Activated CD4-positive, alpha-beta T cell treated with anti-CD3 and anti-CD28 coated beads, Interleukin-2, Interleukin-4, amounts not matched to agents 100 ng/mL and 50 ng/mL, durations not matched to agents 16 hours and 8 hours (primary cell): ENCODE results near the gene CYP4F22.
A peak's percentile ranks its signal among the peaks of the same experiment; 100 is the strongest.
"Not testable (repeated sequence)": the region's sequence is repeated elsewhere in the genome, so short reads cannot be mapped to it uniquely, and the experiment has no call there.

Experiments used
- DNase-seq: peaks from one replicate; pipeline ENCODE4 v3.0.0-alpha.2; 2020; ENCODE audit warnings: low spot score

The CYP4F22 gene

DNA sequence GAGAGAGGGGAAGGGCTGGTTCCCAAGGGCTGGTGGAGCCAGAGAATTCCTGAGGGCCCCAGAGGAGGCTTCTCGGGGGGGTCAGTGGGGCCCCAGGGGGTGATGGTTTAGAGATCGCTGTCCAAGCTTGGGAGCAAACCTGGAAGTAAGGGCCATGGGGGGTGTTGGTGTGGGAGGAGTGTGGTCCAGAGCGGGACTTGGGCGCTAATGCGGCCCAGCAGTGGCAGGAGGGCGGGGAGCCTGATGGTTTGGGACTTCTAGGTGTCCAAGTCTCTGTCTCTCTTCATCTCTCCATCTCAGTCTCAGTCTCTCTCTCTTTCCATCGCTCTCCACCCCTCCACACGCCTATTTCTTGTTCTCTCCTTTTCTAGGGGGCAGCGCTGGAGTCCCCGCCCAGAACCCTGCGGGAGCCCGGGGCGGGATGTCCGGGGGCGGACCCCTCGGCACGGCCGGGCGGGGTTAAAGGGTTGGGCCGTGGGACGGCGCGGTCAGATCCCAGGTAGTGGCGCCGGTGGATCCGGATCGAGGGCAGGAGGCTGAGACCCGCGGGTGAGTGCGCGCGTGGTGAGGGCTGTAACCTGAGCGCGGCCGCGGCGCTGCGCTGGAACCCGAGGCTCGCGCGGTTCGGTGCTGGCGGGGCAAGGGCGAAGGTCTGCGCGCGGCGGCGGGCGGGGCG lies at the start of gene CYP4F22:
Gene CYP4F22, plus strand, starts transcription at position 491 of the 676 bp plus-strand sequence. CDS start 16,812 bp downstream, outside the sequence.
- DNase-seq: no peak

DNA sequence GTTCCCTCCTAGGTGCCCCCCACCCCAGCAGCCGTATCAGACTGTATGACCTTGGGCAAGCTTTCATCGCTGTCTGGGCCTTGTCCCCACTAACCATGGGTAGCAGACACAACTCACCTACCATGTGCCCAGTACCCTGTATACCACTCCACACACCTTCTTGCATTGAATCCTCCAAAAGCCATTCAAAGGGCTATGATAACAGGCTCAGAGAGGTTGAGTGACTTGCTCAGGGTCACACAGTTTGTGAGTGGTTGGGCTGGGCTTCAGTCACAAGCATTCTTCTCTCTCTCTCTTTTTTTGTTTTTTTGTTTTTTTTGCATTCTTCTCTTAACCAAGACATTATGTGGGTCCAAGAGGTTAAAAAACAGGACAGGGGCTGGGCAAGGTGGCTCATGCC lies 46.6 kb upstream of the CYP4F22 start:
- DNase-seq: no peak

DNA sequence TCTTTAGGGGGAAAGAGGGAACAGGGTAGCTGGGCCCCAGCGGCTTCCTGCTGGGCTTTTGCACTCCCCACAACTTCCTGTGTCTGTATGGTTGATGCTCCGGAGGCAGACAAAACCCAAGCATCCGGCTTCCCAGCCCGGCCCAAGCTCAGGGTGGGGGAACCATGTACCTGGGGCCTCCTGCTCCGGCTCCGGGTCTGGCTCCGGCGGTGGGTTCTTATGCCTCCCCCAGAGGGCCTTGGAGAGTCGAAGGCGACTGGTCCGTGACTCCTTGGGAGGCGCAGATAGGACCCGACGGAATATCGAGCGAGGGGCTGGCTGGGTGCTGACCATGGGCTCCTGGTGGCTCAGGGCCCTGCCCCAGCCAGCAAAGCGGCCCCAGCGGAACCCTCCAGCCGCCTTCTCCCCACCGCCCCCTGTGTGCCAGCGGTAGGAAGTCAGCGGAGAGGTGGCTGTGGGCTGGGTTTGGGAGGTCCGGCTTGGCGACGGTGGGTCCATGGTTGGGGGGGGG lies 44.4 kb upstream of the CYP4F22 start:
- DNase-seq: peak; percentile 89

DNA sequence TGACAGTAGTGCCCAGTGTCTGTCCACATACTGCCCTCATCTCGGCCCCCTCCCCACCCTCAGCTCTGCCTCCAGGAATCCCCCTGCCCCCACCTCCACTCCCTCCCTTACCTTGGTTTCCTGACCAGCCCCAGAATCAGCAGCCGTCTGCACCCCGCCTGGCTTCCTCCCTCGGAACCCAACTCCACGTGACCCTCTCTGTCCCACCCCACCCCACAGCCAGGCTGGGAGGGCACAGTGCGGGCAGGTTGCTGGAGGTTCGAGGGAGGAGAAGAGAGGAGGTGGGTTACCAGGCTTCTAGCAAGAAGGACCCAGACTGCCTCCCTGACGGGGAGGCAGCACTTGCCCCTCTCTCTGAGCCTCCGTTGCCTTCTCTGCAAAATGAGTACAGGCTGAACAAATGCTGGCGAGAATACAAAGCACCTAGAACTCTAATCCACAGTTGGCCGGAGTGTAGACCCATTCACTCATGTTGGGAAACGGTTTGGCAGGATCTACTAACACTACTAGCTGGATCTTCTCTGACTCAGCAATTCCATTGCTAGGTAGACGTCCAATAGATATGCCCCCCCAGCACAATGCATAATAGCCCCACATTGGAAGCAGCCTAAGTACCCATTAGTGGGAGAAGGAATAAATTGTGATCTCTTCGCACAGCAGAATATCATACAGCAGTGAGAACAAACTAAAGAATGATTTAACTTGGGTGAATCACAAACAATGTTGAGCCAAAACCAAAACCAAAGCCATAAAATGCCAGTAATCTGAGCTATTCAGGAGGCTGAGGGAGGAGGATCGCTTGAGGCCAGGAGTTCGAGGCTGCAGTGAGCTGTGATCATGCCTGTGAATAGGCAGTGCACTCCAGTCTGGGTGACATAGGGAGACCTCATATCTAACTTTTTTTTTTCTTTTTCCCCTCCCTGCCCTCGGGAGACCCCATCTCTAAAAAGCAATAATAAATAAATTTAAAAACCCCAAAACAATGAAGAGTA lies 43.6 kb upstream of the CYP4F22 start, which contains the start of gene RASAL3:
Gene RASAL3, minus strand, starts transcription at position 151 of the 992 bp plus-strand sequence. CDS start 186 bp downstream, outside the sequence.
- DNase-seq: peak; percentile 77

DNA sequence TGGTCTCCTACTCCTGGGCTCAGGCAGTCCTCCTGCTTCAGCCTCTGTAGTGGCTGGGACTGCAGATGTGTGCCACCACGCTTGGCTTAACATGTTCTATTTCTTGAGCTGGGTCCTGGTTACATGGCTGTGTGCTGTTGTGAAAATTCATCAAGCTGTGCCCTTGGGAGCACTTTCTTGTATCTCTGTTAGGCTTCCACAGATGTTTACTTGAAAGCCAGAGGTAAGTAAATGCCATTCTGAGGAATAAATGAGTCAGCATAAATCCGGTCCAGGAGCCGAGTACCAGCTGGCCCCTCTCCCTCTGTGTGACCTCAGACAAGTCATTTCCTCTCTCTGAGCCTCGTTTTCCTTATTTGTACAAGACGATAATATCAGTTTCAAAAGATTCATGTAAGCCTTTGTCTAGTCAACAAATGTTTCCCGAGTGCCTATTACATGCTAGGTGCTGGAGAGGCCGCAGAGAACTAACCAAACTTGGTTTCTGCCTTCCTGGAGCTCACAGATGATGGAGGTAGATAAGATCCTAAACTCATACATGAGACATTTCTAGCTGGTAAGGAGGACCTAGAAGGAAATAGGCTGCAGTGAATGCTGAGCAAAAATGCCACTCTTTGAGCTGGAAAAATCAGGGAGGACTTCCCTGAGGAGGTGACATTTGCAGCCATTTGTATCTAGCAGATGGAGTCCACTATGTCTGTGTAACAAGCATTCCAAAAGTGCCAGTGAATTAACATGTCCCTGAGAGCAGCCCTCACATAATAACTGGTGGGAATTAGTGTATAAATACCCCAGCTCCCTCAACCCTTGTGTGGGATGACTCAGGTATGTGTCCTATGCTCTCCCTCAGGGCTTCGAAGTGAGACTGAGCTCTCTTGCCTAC lies 41.2 kb upstream of the CYP4F22 start:
- DNase-seq: peak; percentile 94

DNA sequence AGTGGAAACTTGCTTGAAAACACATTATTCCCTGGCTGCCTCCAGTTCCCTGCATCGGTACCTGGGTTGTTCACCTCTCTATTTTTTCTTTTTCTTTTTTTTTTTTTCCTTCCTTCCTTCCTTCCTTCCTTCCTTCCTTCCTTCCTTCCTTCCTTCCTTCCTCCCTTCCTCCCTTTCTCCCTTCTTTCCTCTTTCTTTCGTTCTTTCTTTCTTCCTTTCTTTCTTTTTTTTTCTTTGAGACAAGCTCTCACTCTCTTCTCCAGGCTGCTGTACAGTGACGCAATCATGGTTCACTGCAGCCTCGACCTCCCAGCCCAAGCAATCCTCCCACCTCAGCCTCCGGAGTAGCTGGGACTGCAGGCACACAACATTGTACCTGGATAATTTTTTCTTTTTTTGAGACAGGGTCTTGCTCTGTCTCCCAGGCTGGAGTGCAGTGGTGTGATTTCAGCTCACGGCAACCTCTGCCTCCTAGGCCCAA lies 40.6 kb upstream of the CYP4F22 start:
- no peak for DNase-seq

DNA sequence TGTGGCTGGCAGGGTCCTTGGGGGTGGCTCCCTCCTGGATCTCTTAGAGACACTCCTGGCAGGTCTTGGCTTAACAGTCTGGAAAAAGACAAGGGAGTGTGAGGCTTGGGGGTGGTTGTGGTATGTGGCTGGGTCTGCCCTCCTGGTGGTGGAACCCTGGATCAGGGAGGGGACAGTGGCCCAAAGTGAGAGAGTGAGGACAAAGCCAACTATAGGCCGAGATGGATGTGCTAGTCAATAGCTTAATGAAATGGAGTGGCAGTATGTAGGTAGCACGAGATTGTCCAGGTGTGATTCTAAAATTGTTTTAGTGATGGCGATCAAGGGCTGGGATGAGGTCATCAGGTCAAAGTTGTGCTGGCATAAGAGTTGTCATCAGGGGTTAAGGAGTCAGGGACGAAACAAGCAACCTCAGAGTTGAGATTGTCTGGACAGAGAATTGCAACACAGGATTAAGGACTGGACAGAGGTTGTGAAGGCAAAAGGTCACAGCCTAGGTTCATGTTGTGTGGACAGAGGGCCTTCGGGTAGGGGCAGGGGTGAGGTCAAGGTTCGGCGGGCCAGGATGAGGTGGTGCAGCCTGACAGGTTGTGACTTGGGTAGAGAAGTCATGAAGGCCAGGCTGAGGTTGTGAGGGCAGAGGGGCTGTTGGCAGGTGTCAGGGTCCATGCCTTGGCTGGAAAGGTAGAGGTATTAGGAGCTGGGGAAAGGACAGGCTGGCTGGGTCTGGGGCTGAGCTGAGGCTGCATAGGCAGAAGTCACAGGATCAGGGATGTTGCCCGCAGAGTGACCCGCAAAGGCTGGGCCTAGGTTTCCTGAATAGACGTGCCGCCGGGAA lies 39.4 kb upstream of the CYP4F22 start:
- DNase-seq: no peak

DNA sequence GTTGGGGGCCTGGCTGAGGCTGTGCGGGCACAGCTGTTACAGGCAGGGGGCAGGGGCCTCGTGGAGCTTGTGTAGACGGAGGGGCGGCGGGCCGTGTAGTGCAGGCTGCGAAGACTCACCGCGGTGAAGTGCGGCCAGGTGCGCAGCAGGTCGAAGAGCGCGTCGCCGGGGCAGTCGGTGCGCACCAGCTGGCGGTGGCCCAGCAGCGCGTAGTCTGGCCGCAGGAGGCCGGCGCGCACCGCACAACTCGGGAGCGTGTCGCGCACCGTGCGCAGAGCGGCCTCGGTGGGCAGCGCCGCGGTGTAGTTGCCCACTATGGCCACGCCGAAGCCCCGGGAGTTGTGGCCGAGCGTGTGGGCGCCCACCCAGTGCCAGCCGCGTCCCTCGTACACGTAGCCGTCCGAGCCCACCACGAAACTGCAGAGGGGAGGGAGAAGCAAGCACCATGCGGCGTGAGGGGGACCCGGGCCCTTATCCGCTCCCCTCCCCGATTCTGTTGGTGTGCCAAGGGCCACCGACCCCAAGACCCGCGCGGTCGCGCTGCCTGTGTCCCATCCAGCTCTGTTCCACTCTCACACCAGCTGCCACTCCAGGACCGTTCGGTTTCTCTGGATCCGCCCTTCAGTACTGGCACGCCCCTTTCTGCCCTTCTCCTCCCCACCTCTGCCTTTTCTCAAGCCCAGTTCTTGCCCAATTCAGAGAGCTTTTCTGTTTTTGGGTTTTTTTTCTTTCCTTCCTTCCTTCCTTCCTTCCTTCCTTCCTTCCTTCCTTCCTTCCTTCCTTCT lies 38.6 kb upstream of the CYP4F22 start:
- DNase-seq: no peak

DNA sequence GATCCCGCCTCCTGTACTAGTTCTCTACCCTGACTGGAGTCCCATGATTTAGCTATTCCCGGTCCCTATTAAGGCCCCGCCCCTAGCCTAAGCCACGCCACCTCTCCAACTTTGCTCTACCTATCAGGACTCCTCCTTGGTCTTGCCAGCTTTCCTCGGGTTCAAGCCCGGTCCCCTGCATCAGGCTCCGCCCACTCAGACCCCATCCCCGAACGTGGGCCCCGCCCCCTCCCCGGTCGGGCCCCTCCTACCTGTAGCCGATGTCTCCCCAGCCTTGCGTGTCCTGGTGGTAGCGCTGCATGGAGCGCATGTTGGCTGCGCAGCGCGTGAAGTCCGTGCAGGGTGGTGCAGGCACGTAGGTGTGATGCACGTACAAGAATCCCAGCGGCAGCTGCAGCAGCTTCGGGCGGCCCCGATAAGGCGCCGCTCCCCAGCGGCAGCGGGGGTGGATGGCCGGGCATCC lies 36.7 kb upstream of the CYP4F22 start:
- DNase-seq: no peak

DNA sequence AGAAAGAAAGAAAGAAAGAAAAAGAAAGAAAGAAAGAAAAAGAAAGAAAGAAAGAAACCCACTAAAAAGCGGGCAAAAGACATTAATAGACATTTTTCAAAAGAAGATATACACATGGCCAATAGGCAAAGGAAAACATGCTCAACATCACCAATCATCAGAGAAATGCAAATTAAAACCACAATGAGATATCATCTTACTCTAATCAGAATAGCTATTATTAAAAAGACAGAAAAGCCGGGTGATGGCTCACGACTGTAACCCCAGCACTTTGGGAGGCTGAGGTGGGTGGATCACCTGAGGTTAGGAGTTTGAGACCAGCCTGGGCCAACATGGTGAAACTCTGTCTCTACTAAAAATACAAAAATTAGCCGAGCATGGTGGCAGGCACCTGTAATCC lies 34.5 kb upstream of the CYP4F22 start:
- not testable (repeated sequence) for DNase-seq

DNA sequence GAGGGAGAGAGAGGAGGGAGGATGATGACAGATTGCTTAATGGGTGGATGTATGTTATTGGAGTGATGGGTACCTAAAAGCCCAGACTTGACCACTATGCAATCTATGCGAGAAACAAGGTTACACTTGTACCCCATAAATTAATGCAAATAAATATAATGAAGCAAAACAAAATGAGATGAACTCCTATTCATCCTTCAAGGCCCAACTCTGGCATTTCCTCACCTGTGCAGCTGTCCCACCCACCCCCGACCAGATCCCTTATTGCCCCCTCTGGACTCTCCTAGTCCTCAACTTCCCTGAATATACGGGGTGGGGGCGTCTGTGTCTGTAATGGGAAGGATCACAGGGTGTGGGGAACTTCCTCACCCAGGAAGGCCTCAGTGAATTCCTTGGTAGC lies 33.2 kb upstream of the CYP4F22 start:
- DNase-seq: no peak

DNA sequence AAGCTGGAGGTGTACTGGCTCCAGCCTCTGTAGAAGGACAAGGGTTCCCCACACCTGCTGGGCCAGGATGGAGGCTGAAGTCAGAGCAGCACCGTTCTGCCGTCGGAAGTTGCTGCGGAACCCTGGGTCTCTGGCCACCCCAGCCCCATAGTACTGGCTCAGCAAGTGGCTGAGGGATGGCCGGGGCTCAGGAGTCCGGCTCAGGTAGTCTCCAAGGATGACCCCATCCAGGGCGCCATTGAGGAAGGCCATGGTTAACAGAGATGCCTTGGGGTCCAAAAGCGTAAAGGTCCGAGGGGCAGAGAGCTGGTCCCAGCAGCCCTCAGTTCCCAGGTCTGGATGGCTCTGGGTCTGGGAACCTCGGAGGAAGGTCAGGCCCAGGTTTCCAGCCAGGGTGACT lies 32.7 kb upstream of the CYP4F22 start:
- DNase-seq: no peak

DNA sequence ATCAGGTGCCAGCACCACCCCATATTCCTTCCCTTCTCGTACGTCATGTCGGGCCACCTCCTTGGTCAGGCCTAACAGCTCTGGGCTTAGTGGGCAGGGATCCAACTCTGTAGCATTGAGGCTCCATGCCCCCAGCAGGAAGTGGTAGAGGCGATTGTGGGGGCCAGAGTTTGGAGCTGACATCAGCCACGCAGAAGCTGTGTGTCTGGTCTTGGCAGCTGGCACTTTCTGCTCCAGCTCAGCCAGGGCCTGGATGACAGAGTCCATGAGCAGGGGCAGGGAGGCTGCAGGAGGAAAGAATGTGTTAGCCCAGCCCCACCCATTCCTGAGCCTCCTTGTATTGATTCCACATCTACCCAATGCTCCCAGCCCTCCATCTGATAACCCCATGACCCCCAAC lies 32.0 kb upstream of the CYP4F22 start:
- no peak for DNase-seq

DNA sequence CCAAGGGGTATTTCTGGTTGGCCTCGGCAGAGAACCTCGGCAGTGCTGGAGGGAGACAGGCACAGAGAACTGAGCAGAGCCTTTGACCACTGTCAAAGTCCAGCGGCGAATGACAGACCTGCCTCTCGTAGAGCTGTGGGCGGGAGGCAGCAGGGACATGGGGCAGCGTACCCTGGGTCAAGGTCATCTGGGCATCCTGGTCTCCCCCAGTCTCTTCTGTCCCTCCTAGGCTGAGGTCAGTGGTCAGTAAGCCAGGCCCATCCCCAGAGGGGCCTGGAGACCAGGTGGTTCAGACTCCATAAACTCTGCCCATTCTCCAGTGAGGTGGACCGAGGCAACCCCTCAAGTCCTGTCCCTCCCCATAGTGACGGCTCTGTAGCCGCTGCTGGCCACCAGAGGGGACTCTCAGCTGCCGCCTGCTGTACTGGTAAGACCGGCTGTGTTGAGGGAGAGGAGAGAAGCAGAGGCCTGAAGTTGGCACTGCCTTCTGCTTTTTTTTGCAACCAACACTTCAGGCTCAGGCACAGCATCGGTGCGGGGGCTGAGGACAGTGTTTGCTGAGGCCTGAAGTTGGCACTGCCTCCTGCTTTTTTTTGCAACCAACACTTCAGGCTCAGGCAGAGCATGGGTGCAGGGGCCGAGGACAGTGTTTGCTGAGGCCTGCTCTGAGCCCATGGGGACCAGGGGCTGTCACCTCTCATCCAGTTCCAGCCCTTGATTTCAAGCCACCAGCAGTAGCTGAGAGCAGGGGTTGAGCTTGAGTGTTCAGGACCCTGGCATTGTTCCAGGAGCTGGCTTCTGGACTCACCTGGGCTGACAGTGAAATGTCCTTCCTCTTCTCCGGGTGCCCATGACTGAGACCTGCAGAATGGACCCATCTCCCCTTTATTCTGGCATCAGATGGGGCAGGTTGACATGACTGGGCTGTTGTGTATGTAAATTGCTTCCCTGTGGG lies 28.7 kb upstream of the CYP4F22 start, which contains the start of gene PGLYRP2:
Gene PGLYRP2, minus strand, starts transcription at position 111 of the 955 bp plus-strand sequence. CDS start 130 bp downstream, outside the sequence.
- no peak for DNase-seq

DNA sequence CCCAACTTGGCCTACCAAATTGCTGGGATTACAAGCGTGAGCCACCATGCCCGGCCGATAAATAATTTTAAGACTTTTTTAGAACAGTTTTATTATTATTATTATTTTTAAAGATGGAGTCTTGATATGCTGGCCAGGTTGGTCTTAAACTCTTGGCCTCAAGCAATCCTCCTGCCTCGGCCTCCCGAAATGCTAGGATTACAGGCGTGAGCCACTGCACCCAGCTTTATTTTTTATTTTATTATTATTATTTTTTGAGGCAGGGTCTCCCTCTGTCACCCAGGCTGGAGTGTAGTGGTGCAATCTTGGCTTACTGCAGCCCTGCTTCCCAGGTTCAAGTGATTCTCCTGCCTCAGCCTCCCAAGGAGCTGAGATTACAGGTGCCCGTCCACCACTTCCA lies 27.3 kb upstream of the CYP4F22 start:
- DNase-seq: not testable (repeated sequence)

DNA sequence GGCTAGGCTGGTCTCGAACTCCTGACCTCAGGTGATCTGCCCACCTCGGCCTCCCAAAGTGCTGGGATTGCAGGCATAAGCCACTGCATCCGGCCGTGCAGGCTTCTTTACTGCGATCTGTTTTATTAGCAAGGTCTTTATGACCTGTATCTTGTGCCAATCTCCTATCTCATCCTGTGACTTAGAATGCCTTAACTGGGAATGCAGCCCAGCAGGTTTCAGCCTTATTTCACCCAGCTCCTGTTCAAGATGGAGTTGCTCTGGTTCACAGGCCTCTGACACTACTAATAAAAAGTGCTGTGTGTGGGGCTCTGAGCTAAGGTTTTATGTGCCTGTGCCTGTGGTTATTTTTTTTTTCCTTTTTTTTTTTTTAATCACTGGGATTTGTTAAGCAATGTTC lies 22.6 kb upstream of the CYP4F22 start:
- not testable (repeated sequence) for DNase-seq

DNA sequence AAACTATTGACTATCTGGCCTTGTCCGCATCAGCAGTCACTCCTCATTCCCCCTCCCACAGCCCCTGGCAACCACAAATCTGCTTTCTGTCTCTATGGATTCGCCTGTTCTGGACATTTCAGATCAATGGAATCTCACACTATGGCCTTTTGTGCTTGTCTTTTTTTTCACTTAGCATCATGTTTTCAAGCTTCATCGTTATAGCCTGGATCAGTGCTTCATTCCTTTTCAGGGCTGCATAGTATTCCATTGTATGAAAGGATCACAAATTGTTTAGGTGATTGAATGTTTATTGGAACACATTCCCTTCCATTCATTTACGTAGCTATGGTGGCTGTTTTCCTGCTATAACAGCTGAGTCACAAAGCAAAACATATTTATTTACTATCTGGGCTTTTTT lies 21.3 kb upstream of the CYP4F22 start:
- no peak for DNase-seq

DNA sequence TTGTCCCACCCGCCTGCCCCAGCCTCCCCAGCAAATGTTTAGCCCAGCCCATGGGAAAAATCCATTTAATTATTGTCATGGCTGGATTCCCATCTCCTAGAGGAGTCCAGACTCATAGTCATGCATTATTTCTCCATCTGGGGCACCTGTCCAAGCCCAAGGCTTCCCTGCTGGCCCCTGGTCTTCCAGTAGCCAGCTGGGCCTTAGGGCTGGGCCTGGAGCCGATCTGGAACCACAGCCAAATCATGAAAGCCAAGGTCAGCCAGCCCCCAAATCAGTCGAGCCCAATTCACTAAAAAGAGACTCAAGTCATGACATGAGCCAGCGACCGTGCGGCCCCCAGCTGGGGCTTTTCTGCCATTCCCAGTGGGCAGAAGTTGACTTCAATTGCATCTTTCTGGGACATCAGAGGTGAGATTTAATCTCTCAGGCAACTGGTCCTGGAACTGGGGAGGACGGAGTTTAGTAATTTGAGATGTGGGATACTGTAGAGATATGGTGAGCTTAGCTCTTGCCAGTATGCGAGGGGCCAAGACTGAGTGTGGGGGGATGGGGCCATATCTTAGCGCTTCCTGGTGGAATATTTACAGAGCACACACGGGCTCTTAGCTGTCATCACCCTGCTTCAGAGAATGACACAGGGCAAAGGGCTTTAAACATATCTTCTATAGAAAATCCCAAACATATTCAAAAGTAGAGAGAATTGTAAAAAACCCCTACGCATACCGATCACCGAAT lies 19.7 kb upstream of the CYP4F22 start:
- no peak for DNase-seq
